CD14-positive monocyte (primary cell): ENCODE results near the gene HGFAC. TPM values are rescaled to one million over a fixed set of nuclear protein-coding genes. Genes with fewer than 3 reads are reported as not detected.

Experiments
- DNase-seq, 3 donors: peaks; one replicate each; pipeline ENCODE4 v3.0.0-alpha.2; 2011 to 2022
- H2AFZ ChIP-seq: 2 replicates; pipeline ENCODE4 v1.6.0; 2012; ENCODE audit warnings: mild to moderate bottlenecking, low read depth, low read length, inconsistent platforms; ENCODE audit not compliant: insufficient read depth, poor library complexity, severe bottlenecking
- H3K27ac ChIP-seq, 2 donors: 1 replicate in 1 of 2; 2 replicates in 1 of 2; pipeline ENCODE4 v1.5.1; 2012 to 2013; ENCODE audit warnings: low read length in 2 of 2, control low read depth in 1 of 2, inconsistent platforms in 1 of 2, low read depth in 1 of 2, mild to moderate bottlenecking in 1 of 2
- H3K27me3 ChIP-seq, 2 donors: one replicate each; pipeline versions ENCODE4 v1.6.0 to v1.6.1; 2011 to 2013; ENCODE audit warnings: low read length in 2 of 2; ENCODE audit not compliant: control insufficient read depth in 2 of 2, insufficient read depth in 2 of 2
- H3K36me3 ChIP-seq, 2 donors: replicated peaks in 1 of 2; 1 replicate in 1 of 2; 2 replicates in 1 of 2; pipeline versions ENCODE4 v1.5.1 to v1.6.1; 2012 to 2013; ENCODE audit warnings: low read length in 2 of 2, control low read depth in 1 of 2, inconsistent platforms in 1 of 2, mild to moderate bottlenecking in 1 of 2; ENCODE audit not compliant: insufficient read depth in 2 of 2, control insufficient read depth in 1 of 2
- H3K4me1 ChIP-seq, 2 donors: 1 replicate in 1 of 2; 2 replicates in 1 of 2; pipeline versions ENCODE4 v1.5.1 to v1.6.1; 2012 to 2013; ENCODE audit warnings: low read length in 2 of 2, control low read depth in 1 of 2, inconsistent platforms in 1 of 2, mild to moderate bottlenecking in 1 of 2, moderate library complexity in 1 of 2; ENCODE audit not compliant: insufficient read depth in 2 of 2, control insufficient read depth in 1 of 2
- H3K4me2 ChIP-seq: replicated peaks from 2 replicates; pipeline ENCODE3; 2012; ENCODE audit warnings: low read length, moderate library complexity, mild to moderate bottlenecking; ENCODE audit not compliant: poor library complexity, severe bottlenecking; ENCODE audit errors: extremely low read depth
- H3K4me3 ChIP-seq, 3 experiments: fragments of 200-600 bp in 1 of 3; sonication (generic) in 1 of 3; replicated peaks in 1 of 3; 1 replicate in 2 of 3; 2 replicates in 1 of 3; pipeline ENCODE4 v1.5.1; 2011 to 2013; ENCODE audit warnings: low read length in 3 of 3, mild to moderate bottlenecking in 3 of 3, control low read depth in 2 of 3, low read depth in 2 of 3, inconsistent platforms in 1 of 3, moderate library complexity in 1 of 3
- H3K79me2 ChIP-seq: 2 replicates; pipeline ENCODE4 v1.6.0; 2012; ENCODE audit warnings: mild to moderate bottlenecking, control low read depth, inconsistent platforms, low read length, moderate library complexity; ENCODE audit not compliant: insufficient read depth
- H3K9ac ChIP-seq: 2 replicates; pipeline ENCODE4 v1.6.0; 2017; ENCODE audit warnings: low read length, mild to moderate bottlenecking; ENCODE audit not compliant: insufficient read depth, poor library complexity, severe bottlenecking
- H3K9me3 ChIP-seq, 2 donors: replicated peaks in 1 of 2; 1 replicate in 1 of 2; 2 replicates in 1 of 2; pipeline versions ENCODE4 v1.5.1 to v1.6.1; 2012 to 2013; ENCODE audit warnings: low read length in 2 of 2, control low read depth in 1 of 2; ENCODE audit not compliant: control insufficient read depth in 1 of 2, insufficient read depth in 1 of 2
- H4K20me1 ChIP-seq: 2 replicates; pipeline ENCODE4 v1.6.0; 2012; ENCODE audit warnings: mild to moderate bottlenecking, low read length, control low read depth, moderate library complexity; ENCODE audit not compliant: insufficient read depth
- H3K27ac Mint-ChIP-seq, 7 donors: one replicate each; pipeline ENCODE4 v1.8.0; 2020; ENCODE audit warnings: mild to moderate bottlenecking in 7 of 7, mixed read lengths in 7 of 7, moderate library complexity in 6 of 7, inconsistent platforms in 2 of 7
- H3K27me3 Mint-ChIP-seq, 3 donors: one replicate each; pipeline ENCODE4 v1.8.0; 2021 to 2022; ENCODE audit warnings: low read depth in 3 of 3, mild to moderate bottlenecking in 3 of 3, mixed read lengths in 3 of 3, moderate library complexity in 3 of 3, inconsistent platforms in 1 of 3
- H3K36me3 Mint-ChIP-seq, 2 donors: one replicate each; pipeline ENCODE4 v1.8.0; 2020; ENCODE audit warnings: mixed read lengths in 2 of 2, inconsistent platforms in 1 of 2, mild to moderate bottlenecking in 1 of 2
- H3K4me1 Mint-ChIP-seq: one replicate; pipeline ENCODE4 v1.8.0; 2020; ENCODE audit warnings: mild to moderate bottlenecking, mixed read lengths
- H3K4me3 Mint-ChIP-seq, 2 donors: one replicate each; pipeline ENCODE4 v1.8.0; 2020; ENCODE audit warnings: mild to moderate bottlenecking in 2 of 2, mixed read lengths in 2 of 2, moderate library complexity in 1 of 2
- H3K9me3 Mint-ChIP-seq, 7 donors: one replicate each; pipeline ENCODE4 v1.8.0; 2020 to 2022; ENCODE audit warnings: mixed read lengths in 7 of 7, mild to moderate bottlenecking in 6 of 7, moderate library complexity in 6 of 7, inconsistent platforms in 2 of 7
- WGBS: methylation state at CpG from one replicate; pipeline ENCODE4 v1.1.5; 2013; ENCODE audit warnings: missing lambda C conversion rate; ENCODE audit not compliant: insufficient coverage; 5-methylcytosine and 5-hydroxymethylcytosine counted together
- intact Hi-C, 2 donors: fragments of 100-400 bp; cut with micrococcal nuclease; formaldehyde crosslinking; loops; one replicate each; pipeline versions ENCODE4 v1.15.0 to v1.15.1; 2023
- polyA plus RNA-seq, 3 donors: library from polyadenylated mRNA; depleted of rRNA in 1 of 3; unstranded in 2 of 3; stranded (reverse) in 1 of 3; fragments of 300-500 nt in 2 of 3; fragments of >200 nt in 1 of 3; fragmentation: Illumina TruSeq in 2 of 3; gene quantifications; 1 replicate in 2 of 3; 2 replicates in 1 of 3; pipeline ENCODE4 v1.2.3, GENCODE V29; 2012 to 2021
- TF ChIP-seq, protein P1 (sequence below): fragments of 200-600 bp; IDR thresholded peaks from one replicate; pipeline ENCODE4 v1.8.0; 2022; ENCODE audit warnings: antibody characterized with exemption, mild to moderate bottlenecking

Gene HGFAC
- polyA plus RNA-seq, 3 donors = 0.17 TPM; not detected in 2

DNA sequence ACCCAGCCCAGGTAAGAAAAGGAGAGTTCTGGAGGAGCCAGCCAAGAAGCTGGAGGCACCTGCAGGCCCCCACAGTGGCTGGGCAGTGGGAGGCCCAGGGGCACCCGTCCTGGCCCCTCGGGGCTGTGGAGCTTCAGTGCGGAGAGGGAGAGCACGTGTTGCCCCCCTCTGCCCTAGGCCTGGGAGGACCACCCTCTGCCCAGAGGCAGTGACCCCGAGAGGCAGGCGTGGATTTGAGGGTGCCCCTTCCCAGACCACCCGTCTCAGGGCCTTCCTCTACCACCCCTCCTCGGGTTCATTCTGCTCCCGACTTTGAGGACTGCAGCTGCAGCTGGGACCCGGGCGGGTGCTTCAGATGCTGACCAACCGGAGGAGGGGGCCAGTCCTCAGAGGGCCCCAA is 12.1 kb upstream of the HGFAC start:
- H3K27ac ChIP-seq = no peak overlapping the region
- 93% methylated on average over 12 of the region's 12 CpGs for WGBS
- no peak for DNase-seq
- no peaks in the 10 kb centered on the region for H3K79me2 ChIP-seq
- H3K4me1 Mint-ChIP-seq = no peaks in the 10 kb centered on the region
- no peaks in the 10 kb centered on the region for H3K4me1 ChIP-seq
- no peaks in the 10 kb centered on the region for H3K27me3 ChIP-seq
- no peak overlapping the region for H3K9ac ChIP-seq
- peaks cover 2 to 10% of the 10 kb centered on the region in 2 donors for H3K36me3 Mint-ChIP-seq
- H3K27me3 Mint-ChIP-seq = peaks cover 0 to 2% (median 1%) of the 10 kb centered on the region in 3 donors
- no peak overlapping the region for H3K4me3 Mint-ChIP-seq
- no peaks in the 10 kb centered on the region for H3K9me3 ChIP-seq
- no peak overlapping the region for H3K27ac Mint-ChIP-seq
- no peak overlapping the region for H3K4me2 ChIP-seq
- TF ChIP-seq, protein P1, sequence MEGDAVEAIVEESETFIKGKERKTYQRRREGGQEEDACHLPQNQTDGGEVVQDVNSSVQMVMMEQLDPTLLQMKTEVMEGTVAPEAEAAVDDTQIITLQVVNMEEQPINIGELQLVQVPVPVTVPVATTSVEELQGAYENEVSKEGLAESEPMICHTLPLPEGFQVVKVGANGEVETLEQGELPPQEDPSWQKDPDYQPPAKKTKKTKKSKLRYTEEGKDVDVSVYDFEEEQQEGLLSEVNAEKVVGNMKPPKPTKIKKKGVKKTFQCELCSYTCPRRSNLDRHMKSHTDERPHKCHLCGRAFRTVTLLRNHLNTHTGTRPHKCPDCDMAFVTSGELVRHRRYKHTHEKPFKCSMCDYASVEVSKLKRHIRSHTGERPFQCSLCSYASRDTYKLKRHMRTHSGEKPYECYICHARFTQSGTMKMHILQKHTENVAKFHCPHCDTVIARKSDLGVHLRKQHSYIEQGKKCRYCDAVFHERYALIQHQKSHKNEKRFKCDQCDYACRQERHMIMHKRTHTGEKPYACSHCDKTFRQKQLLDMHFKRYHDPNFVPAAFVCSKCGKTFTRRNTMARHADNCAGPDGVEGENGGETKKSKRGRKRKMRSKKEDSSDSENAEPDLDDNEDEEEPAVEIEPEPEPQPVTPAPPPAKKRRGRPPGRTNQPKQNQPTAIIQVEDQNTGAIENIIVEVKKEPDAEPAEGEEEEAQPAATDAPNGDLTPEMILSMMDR = no peak
- H3K36me3 ChIP-seq = peaks cover 2 to 9% of the 10 kb centered on the region in 2 donors
- H4K20me1 ChIP-seq = no peaks in the 10 kb centered on the region
- intact Hi-C loops = no loop called here
- no peak overlapping the region for H3K4me3 ChIP-seq
- H3K9me3 Mint-ChIP-seq = no peaks in the 10 kb centered on the region
- no peak overlapping the region for H2AFZ ChIP-seq

DNA sequence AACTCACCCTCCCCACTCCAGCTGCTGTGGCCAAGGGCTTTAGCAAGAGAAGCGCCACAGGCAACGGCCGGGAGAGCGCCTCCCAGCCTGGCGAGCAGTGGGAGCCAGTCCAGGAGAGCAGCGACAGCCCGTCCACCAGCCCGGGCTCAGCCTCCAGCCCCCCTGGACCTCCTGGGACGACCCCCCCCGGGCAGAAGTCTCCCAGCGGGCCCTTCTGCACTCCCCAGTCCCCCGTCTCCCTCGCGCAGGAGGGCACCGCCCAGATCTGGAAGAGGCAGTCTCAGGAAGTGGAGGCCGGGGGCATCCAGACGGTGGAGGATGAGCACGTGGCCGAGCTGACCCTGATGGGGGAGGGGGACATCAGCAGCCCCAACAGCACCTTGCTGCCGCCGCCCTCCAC is 11.2 kb upstream of the HGFAC start:
- no peak overlapping the region for H3K27ac Mint-ChIP-seq
- H3K27me3 Mint-ChIP-seq = peaks cover 0 to 2% (median 1%) of the 10 kb centered on the region in 3 donors
- Histone ChIP-seq H3K27ac (no peak overlapping the region), H3K79me2 (no peaks in the 10 kb centered on the region), H3K4me1 (no peaks in the 10 kb centered on the region), H4K20me1 (no peaks in the 10 kb centered on the region), H3K4me3 (no peak overlapping the region), H3K9me3 (no peaks in the 10 kb centered on the region), H3K27me3 (no peaks in the 10 kb centered on the region), H3K4me2 (no peak overlapping the region), H3K9ac (no peak overlapping the region), H2AFZ (no peak overlapping the region), H3K36me3 (peaks cover 2 to 9% of the 10 kb centered on the region in 2 donors)
- no peaks in the 10 kb centered on the region for H3K9me3 Mint-ChIP-seq
- no peak overlapping the region for H3K4me3 Mint-ChIP-seq
- H3K4me1 Mint-ChIP-seq = no peaks in the 10 kb centered on the region
- TF ChIP-seq, protein P1 = no peak
- peaks cover 2 to 10% of the 10 kb centered on the region in 2 donors for H3K36me3 Mint-ChIP-seq
- no peak for DNase-seq
- intact Hi-C loops = no loop called here
- WGBS = 64% methylated on average over 11 of the region's 21 CpGs
